OCI-LY3 (cell line): ENCODE results near the gene TSNAX.

ENCODE experiments used
- CTCF ChIP-seq: fragments of 200-600, 300-600 bp; sonication (generic); IDR thresholded peaks from 2 replicates; pipeline ENCODE4 v1.5.1; 2014; ENCODE audit warnings: antibody characterized with exemption, low read length, low read depth
- EZH2phosphoT487 ChIP-seq: fragments of 200-600 bp; shearing (Covaris generic); IDR thresholded peaks from 2 replicates; pipeline ENCODE4 v1.6.1; 2018; ENCODE audit warnings: antibody characterized with exemption, mixed run types, low read depth

DNA sequence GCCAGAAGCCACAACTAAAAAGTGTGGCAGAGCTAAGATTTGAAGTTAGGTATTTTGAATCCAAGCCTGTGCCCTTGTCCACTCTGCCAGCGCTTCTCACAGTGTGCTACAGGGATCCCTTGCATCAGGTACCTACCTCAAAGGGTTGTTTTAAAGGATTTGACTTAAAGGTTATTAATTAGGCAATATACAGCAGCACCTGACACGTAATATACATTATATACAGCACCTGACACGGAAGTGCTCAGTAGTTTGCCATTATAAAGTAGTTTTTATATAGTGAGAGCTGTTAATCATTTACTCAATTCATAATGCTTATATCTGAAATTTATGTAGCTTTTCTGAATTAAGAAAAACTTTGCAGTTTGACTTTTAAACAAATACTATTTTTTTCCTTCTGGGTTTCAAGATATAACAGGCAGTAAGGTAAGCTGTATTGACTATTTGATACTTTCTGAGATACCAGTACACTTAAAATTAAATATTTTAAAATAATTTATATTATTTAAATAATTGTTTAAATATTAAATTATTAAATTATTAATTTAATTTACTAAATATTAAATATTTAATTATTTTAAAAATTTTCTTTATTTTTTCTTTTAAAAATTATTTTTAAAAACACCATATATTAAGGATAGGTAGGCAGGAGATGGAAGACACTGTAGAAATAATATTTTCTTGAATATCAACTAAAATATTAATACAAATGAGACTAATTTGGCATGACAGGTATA is 33.3 kb downstream of the TSNAX start:
- TF ChIP-seq CTCF (no peak), EZH2phosphoT487 (no peak)
